ENCODE results near the gene NEK10. TPM values are rescaled to one million over a fixed set of nuclear protein-coding genes. Genes with fewer than 3 reads are reported as not detected.

NEK10 gene
- total and polyA plus RNA-seq, 9 donors: 0.41 to 33.4 (median 1.1) TPM

DNA sequence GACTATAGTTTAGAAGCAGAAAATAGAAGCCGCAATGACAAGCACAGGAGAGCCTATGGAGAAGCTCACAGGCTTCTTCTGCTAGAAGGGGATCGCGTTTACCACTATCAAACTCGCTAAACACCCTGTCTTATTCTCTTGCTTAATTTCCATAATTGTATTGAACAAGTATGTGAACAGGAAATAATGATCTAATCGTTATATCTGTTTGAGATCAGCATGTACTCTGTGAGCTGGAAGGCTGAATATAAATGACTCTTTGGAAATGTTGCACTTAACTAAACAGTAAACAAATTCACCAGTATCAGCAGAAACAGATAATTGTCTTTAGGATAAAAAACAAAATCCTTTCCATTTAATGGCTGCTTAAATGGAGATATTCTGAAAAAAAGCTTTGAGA lies 15.0 kb downstream of the NEK10 start:
- WGBS, 3 donors: 66 to 74% (median 67%) methylated on average over 5 of the region's 5 CpGs
- intact Hi-C loops (cut with DNase I): no loop called here
- Histone ChIP-seq H3K27me3 (no peaks in the 10 kb centered on the region), H3K4me1 (ENCODE audit: insufficient read depth) (no peaks in the 10 kb centered on the region), H3K9me3 (no peaks in the 10 kb centered on the region), H3K36me3 (no peaks in the 10 kb centered on the region), H3K4me3 (no peak overlapping the region), H3K27ac (no peak overlapping the region)
- DNase-seq: no peak
- TF ChIP-seq, protein P1, sequence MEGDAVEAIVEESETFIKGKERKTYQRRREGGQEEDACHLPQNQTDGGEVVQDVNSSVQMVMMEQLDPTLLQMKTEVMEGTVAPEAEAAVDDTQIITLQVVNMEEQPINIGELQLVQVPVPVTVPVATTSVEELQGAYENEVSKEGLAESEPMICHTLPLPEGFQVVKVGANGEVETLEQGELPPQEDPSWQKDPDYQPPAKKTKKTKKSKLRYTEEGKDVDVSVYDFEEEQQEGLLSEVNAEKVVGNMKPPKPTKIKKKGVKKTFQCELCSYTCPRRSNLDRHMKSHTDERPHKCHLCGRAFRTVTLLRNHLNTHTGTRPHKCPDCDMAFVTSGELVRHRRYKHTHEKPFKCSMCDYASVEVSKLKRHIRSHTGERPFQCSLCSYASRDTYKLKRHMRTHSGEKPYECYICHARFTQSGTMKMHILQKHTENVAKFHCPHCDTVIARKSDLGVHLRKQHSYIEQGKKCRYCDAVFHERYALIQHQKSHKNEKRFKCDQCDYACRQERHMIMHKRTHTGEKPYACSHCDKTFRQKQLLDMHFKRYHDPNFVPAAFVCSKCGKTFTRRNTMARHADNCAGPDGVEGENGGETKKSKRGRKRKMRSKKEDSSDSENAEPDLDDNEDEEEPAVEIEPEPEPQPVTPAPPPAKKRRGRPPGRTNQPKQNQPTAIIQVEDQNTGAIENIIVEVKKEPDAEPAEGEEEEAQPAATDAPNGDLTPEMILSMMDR (IDR thresholded peaks at IDR 0.05): no peak
- TF ChIP-seq EP300 (IDR thresholded peaks at IDR 0.05) (no peak), POLR2A (IDR thresholded peaks at IDR 0.05) (no peak)

DNA sequence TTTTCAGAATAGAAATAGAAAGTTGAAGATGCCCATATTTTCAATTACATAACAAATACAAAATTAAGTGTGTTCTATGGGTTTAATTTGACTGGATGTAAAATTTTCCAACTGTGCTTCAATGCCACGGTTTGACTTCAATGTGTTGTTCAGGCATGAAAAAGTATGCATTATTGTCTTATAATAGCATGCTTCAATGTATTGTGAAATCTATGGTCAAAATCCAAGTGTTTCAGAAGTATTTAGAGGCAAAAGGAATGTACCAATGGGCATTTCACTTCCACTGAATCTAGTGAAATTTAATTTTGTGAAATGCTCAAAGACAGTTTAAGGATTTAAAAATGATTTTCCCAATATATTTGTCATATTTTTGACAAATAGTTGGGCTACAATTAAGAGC lies 16.0 kb downstream of the NEK10 start:
- WGBS, 3 donors: 69 to 90% (median 88%) methylated on average over 1 of the region's 1 CpG
- no peaks in the 10 kb centered on the region for H3K27me3 ChIP-seq
- H3K4me3 ChIP-seq: no peak overlapping the region
- H3K9me3 ChIP-seq: no peaks in the 10 kb centered on the region
- no peak for DNase-seq
- intact Hi-C loops (cut with DNase I): no loop called here
- TF ChIP-seq EP300 (IDR thresholded peaks at IDR 0.05) (no peak), POLR2A (IDR thresholded peaks at IDR 0.05) (no peak)
- TF ChIP-seq, protein P1 (IDR thresholded peaks at IDR 0.05): no peak
- no peak overlapping the region for H3K27ac ChIP-seq
- H3K36me3 ChIP-seq: no peaks in the 10 kb centered on the region
- H3K4me1 ChIP-seq (ENCODE audit: insufficient read depth): no peaks in the 10 kb centered on the region

DNA sequence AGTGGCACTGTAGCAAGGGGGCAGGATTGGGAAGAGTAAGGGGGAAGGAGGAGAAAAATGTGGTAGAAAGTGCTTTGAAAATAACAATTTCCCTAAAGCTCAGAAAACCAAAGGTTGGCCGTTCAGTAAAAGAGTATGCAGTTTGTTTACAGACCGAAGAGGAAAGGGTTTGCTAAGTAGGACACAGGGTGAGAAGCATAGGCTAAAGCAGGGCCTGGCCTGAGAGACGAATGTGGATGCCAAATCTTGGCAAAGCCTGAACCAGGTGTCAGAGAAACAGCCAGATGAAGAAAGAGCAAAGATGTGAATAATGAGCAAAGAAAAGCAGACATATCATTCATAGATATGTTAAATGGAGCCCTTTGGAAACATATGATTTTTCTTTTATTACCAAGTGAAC lies 17.1 kb downstream of the NEK10 start:
- no peaks in the 10 kb centered on the region for H3K27me3 ChIP-seq
- no peak overlapping the region for H3K27ac ChIP-seq
- no peaks in the 10 kb centered on the region for H3K4me1 ChIP-seq (ENCODE audit: insufficient read depth)
- no peak for DNase-seq
- no peak overlapping the region for H3K4me3 ChIP-seq
- TF ChIP-seq POLR2A (IDR thresholded peaks at IDR 0.05) (no peak), EP300 (IDR thresholded peaks at IDR 0.05) (no peak)
- TF ChIP-seq, protein P1 (IDR thresholded peaks at IDR 0.05): no peak
- intact Hi-C loops (cut with DNase I): no loop called here
- WGBS, 3 donors: 82 to 91% (median 89%) methylated on average over 3 of the region's 3 CpGs
- H3K36me3 ChIP-seq: no peaks in the 10 kb centered on the region
- H3K9me3 ChIP-seq: no peaks in the 10 kb centered on the region

DNA sequence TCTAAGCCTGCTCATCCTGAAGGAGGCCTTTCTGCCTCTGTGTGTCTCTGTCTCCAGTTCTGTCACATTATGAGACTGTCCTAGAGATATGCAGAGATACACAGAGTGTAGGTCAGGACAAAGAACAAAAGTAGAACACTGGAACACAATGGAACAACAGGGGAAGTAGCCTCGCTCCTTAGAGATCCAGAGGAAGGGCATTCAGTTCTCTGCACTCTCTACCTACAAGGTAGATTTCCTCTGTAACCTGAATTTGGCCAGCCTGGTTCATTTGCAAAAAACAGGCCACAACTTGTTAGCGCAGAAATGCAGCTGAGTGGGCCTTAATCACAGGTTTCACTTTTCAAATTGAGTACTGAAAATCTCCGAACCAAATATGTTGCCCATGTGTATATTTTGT lies 19.4 kb downstream of the NEK10 start:
- 89 to 95% (median 91%) methylated on average over 3 of the region's 3 CpGs for WGBS, 3 donors
- Histone ChIP-seq H3K27ac (no peak overlapping the region), H3K36me3 (no peaks in the 10 kb centered on the region), H3K4me1 (ENCODE audit: insufficient read depth) (no peaks in the 10 kb centered on the region), H3K27me3 (no peaks in the 10 kb centered on the region), H3K4me3 (no peak overlapping the region), H3K9me3 (no peaks in the 10 kb centered on the region)
- TF ChIP-seq POLR2A (IDR thresholded peaks at IDR 0.05) (no peak), EP300 (IDR thresholded peaks at IDR 0.05) (no peak)
- TF ChIP-seq, protein P1 (IDR thresholded peaks at IDR 0.05): no peak
- no peak for DNase-seq
- intact Hi-C loops (cut with DNase I): no loop called here

Measured in ovary (tissue), 9 donors.